Measurements from ENCODE around the gene TRA2B. TPM values are rescaled to one million over a fixed set of nuclear protein-coding genes. Genes with fewer than 3 reads are reported as not detected.
"Not testable (repeated sequence)": the region's sequence is repeated elsewhere in the genome, so short reads cannot be mapped to it uniquely, and the experiment has no call there.

Gene TRA2B
- total RNA-seq, 1 donor from 2014 or later: 174 TPM

- DNase-seq: no peak
Measured at GRCh38 chr3:185927501-185928200, 10.2 kb downstream of the TRA2B start.

GRCh38 chr3:185926445-185926844 is 11.4 kb downstream of the TRA2B start:
- DNase-seq: no peak

GRCh38 chr3:185925353-185925752 is 12.5 kb downstream of the TRA2B start:
- DNase-seq: no peak

GRCh38 chr3:185924375-185924774 is 13.4 kb downstream of the TRA2B start:
- no peak for DNase-seq

GRCh38 chr3:185920184-185920583 is 17.6 kb downstream of the TRA2B start:
- DNase-seq: no peak

GRCh38 chr3:185916042-185916833 is 21.6 kb downstream of the TRA2B start:
- DNase-seq: no peak

- DNase-seq: no peak
Measured at GRCh38 chr3:185915642-185916041, 22.2 kb downstream of the TRA2B start.

- no peak for DNase-seq
Measured at GRCh38 chr3:185914911-185915629, 22.7 kb downstream of the TRA2B start.

- no peak for DNase-seq
Measured at GRCh38 chr3:185912929-185913901, 24.6 kb downstream of the TRA2B start.

GRCh38 chr3:185912512-185912911 is 25.3 kb downstream of the TRA2B start:
- no peak for DNase-seq

GRCh38 chr3:185911076-185911448 is 26.8 kb downstream of the TRA2B start:
- DNase-seq: not testable (repeated sequence)

- DNase-seq: not testable (repeated sequence)
Measured at GRCh38 chr3:185910322-185911075, 27.3 kb downstream of the TRA2B start.

- DNase-seq: not testable (repeated sequence)
Measured at GRCh38 chr3:185909913-185910312, 27.9 kb downstream of the TRA2B start.

- DNase-seq: no peak
Measured at GRCh38 chr3:185900228-185900627, 37.6 kb downstream of the TRA2B start.

GRCh38 chr3:185896636-185897035 is 41.2 kb downstream of the TRA2B start:
- DNase-seq: no peak

- DNase-seq: no peak
Measured at GRCh38 chr3:185887066-185887465, 50.7 kb downstream of the TRA2B start.

- DNase-seq: no peak
Measured at GRCh38 chr3:185884641-185885040, 53.2 kb downstream of the TRA2B start.

GRCh38 chr3:185881926-185882325 is 55.9 kb downstream of the TRA2B start:
- DNase-seq: no peak

- no peak for DNase-seq
Measured at GRCh38 chr3:185880600-185880999, 57.2 kb downstream of the TRA2B start.

GRCh38 chr3:185878920-185879319 is 58.9 kb downstream of the TRA2B start:
- no peak for DNase-seq

- no peak for DNase-seq
Measured at GRCh38 chr3:185874119-185874518, 63.7 kb downstream of the TRA2B start.
